T-helper 2 cell treated with Interferon-gamma antibody and Interleukin-4, amounts not matched to agents 5 μg/mL and 100 μg/mL, for 36 hours (primary cell): ENCODE measurements around the gene SLF2.

Experiments
- DNase-seq: peaks from one replicate; pipeline ENCODE4 v3.0.0; 2021; ENCODE audit warnings: low spot score
- H3K27ac Mint-ChIP-seq: one replicate; pipeline ENCODE4 v1.8.0; 2021; ENCODE audit warnings: mild to moderate bottlenecking, mixed read lengths
- H3K27me3 Mint-ChIP-seq: one replicate; pipeline ENCODE4 v1.8.0; 2021; ENCODE audit warnings: low read depth, mixed read lengths
- H3K36me3 Mint-ChIP-seq: one replicate; pipeline ENCODE4 v1.8.0; 2021; ENCODE audit warnings: low read depth, mixed read lengths
- H3K4me1 Mint-ChIP-seq: one replicate; pipeline ENCODE4 v1.8.0; 2021; ENCODE audit warnings: low read depth, mixed read lengths
- H3K4me3 Mint-ChIP-seq: one replicate; pipeline ENCODE4 v1.8.0; 2022; ENCODE audit warnings: mild to moderate bottlenecking, moderate library complexity, mixed read lengths
- H3K9me3 Mint-ChIP-seq: one replicate; pipeline ENCODE4 v1.8.0; 2021; ENCODE audit warnings: mixed read lengths

Gene SLF2

GRCh38 chr10:100886521-100886920, 26.2 kb upstream of the SLF2 start:
- Mint-ChIP-seq H3K4me3 (no peak overlapping the region), H3K9me3 (no peaks in the 10 kb centered on the region), H3K27me3 (peaks cover 30% of the 10 kb centered on the region), H3K27ac (no peak overlapping the region), H3K4me1 (no peaks in the 10 kb centered on the region), H3K36me3 (no peaks in the 10 kb centered on the region)
- DNase-seq = no peak

- no peaks in the 10 kb centered on the region for H3K9me3 Mint-ChIP-seq
- no peak overlapping the region for H3K27ac Mint-ChIP-seq
- H3K4me1 Mint-ChIP-seq = no peaks in the 10 kb centered on the region
- H3K4me3 Mint-ChIP-seq = no peak overlapping the region
- peaks cover 30% of the 10 kb centered on the region for H3K27me3 Mint-ChIP-seq
- no peak for DNase-seq
- no peaks in the 10 kb centered on the region for H3K36me3 Mint-ChIP-seq
These were observed 25.8 kb upstream of the SLF2 start for GRCh38 chr10:100886963-100887362.

- Mint-ChIP-seq H3K4me1 (no peaks in the 10 kb centered on the region), H3K9me3 (no peaks in the 10 kb centered on the region), H3K4me3 (no peak overlapping the region), H3K27ac (no peak overlapping the region), H3K36me3 (no peaks in the 10 kb centered on the region), H3K27me3 (peaks cover 37% of the 10 kb centered on the region)
- DNase-seq = no peak
These were observed 24.9 kb upstream of the SLF2 start for GRCh38 chr10:100887761-100888296.

- no peaks in the 10 kb centered on the region for H3K9me3 Mint-ChIP-seq
- H3K4me1 Mint-ChIP-seq = no peaks in the 10 kb centered on the region
- H3K27ac Mint-ChIP-seq = no peak overlapping the region
- H3K36me3 Mint-ChIP-seq = no peaks in the 10 kb centered on the region
- H3K27me3 Mint-ChIP-seq = peaks cover 49% of the 10 kb centered on the region
- no peak for DNase-seq
- H3K4me3 Mint-ChIP-seq = no peak overlapping the region
These were observed 23.8 kb upstream of the SLF2 start for GRCh38 chr10:100888957-100889356.

- H3K36me3 Mint-ChIP-seq = no peaks in the 10 kb centered on the region
- H3K9me3 Mint-ChIP-seq = no peaks in the 10 kb centered on the region
- no peak for DNase-seq
- H3K27me3 Mint-ChIP-seq = peaks cover 52% of the 10 kb centered on the region
- no peak overlapping the region for H3K27ac Mint-ChIP-seq
- H3K4me1 Mint-ChIP-seq = no peaks in the 10 kb centered on the region
- H3K4me3 Mint-ChIP-seq = no peak overlapping the region
These were observed 23.2 kb upstream of the SLF2 start for GRCh38 chr10:100889546-100889945.

GRCh38 chr10:100890141-100890672, 22.6 kb upstream of the SLF2 start:
- Mint-ChIP-seq H3K4me3 (no peak overlapping the region), H3K9me3 (no peaks in the 10 kb centered on the region), H3K27ac (no peak overlapping the region), H3K27me3 (peaks cover 54% of the 10 kb centered on the region), H3K4me1 (no peaks in the 10 kb centered on the region), H3K36me3 (no peaks in the 10 kb centered on the region)
- DNase-seq = no peak

GRCh38 chr10:100890673-100891317, 22.0 kb upstream of the SLF2 start:
- Mint-ChIP-seq H3K4me3 (no peak overlapping the region), H3K4me1 (no peaks in the 10 kb centered on the region), H3K27me3 (peaks cover 60% of the 10 kb centered on the region), H3K36me3 (no peaks in the 10 kb centered on the region), H3K9me3 (no peaks in the 10 kb centered on the region), H3K27ac (no peak overlapping the region)
- DNase-seq = no peak

- Mint-ChIP-seq H3K4me1 (no peaks in the 10 kb centered on the region), H3K36me3 (no peaks in the 10 kb centered on the region), H3K4me3 (no peak overlapping the region), H3K27me3 (peaks cover 60% of the 10 kb centered on the region), H3K9me3 (no peaks in the 10 kb centered on the region), H3K27ac (no peak overlapping the region)
- no peak for DNase-seq
These were observed 18.7 kb upstream of the SLF2 start for GRCh38 chr10:100894033-100894432.

GRCh38 chr10:100894589-100895294, 18.0 kb upstream of the SLF2 start:
- Mint-ChIP-seq H3K27me3 (peaks cover 55% of the 10 kb centered on the region), H3K27ac (no peak overlapping the region), H3K36me3 (no peaks in the 10 kb centered on the region), H3K9me3 (no peaks in the 10 kb centered on the region), H3K4me1 (no peaks in the 10 kb centered on the region), H3K4me3 (no peak overlapping the region)
- no peak for DNase-seq

- Mint-ChIP-seq H3K36me3 (no peaks in the 10 kb centered on the region), H3K4me3 (no peak overlapping the region), H3K27me3 (peaks cover 53% of the 10 kb centered on the region), H3K27ac (no peak overlapping the region), H3K4me1 (no peaks in the 10 kb centered on the region), H3K9me3 (no peaks in the 10 kb centered on the region)
- no peak for DNase-seq
These were observed 17.4 kb upstream of the SLF2 start for GRCh38 chr10:100895346-100895745.

GRCh38 chr10:100895896-100896295, 16.9 kb upstream of the SLF2 start:
- H3K27ac Mint-ChIP-seq = no peak overlapping the region
- no peaks in the 10 kb centered on the region for H3K4me1 Mint-ChIP-seq
- no peak overlapping the region for H3K4me3 Mint-ChIP-seq
- H3K27me3 Mint-ChIP-seq = peaks cover 48% of the 10 kb centered on the region
- H3K9me3 Mint-ChIP-seq = no peaks in the 10 kb centered on the region
- no peak for DNase-seq
- H3K36me3 Mint-ChIP-seq = no peaks in the 10 kb centered on the region

GRCh38 chr10:100896876-100897461, 15.8 kb upstream of the SLF2 start:
- peaks cover 55% of the 10 kb centered on the region for H3K27me3 Mint-ChIP-seq
- H3K4me3 Mint-ChIP-seq = no peak overlapping the region
- H3K36me3 Mint-ChIP-seq = no peaks in the 10 kb centered on the region
- no peak for DNase-seq
- H3K4me1 Mint-ChIP-seq = no peaks in the 10 kb centered on the region
- no peak overlapping the region for H3K27ac Mint-ChIP-seq
- H3K9me3 Mint-ChIP-seq = no peaks in the 10 kb centered on the region

- H3K9me3 Mint-ChIP-seq = no peaks in the 10 kb centered on the region
- peaks cover 47% of the 10 kb centered on the region for H3K27me3 Mint-ChIP-seq
- no peak overlapping the region for H3K27ac Mint-ChIP-seq
- no peaks in the 10 kb centered on the region for H3K36me3 Mint-ChIP-seq
- no peaks in the 10 kb centered on the region for H3K4me1 Mint-ChIP-seq
- H3K4me3 Mint-ChIP-seq = no peak overlapping the region
- no peak for DNase-seq
These were observed 14.8 kb upstream of the SLF2 start for GRCh38 chr10:100897976-100898375.

- no peaks in the 10 kb centered on the region for H3K9me3 Mint-ChIP-seq
- H3K27me3 Mint-ChIP-seq = peaks cover 41% of the 10 kb centered on the region
- H3K4me3 Mint-ChIP-seq = no peak overlapping the region
- H3K4me1 Mint-ChIP-seq = no peaks in the 10 kb centered on the region
- H3K27ac Mint-ChIP-seq = no peak overlapping the region
- no peaks in the 10 kb centered on the region for H3K36me3 Mint-ChIP-seq
- DNase-seq = no peak
These were observed 13.6 kb upstream of the SLF2 start for GRCh38 chr10:100899171-100899570.
